Suprapubic skin (tissue), 4 donors: Measurements from ENCODE around the gene TTC28.

Experiments
- CTCF ChIP-seq, 2 donors: fragments of 200-600 bp in 1 of 2; fragments of 450-650 bp in 1 of 2; sonication (generic) in 1 of 2; IDR thresholded peaks; one replicate each; pipeline ENCODE4 v1.5.1; 2016 to 2019; ENCODE audit warnings: antibody characterized with exemption in 2 of 2, mild to moderate bottlenecking in 1 of 2, moderate library complexity in 1 of 2
- EP300 ChIP-seq: sonication (generic); formaldehyde crosslinking; IDR thresholded peaks from one replicate; pipeline ENCODE4 v1.6.1; 2017; ENCODE audit warnings: antibody characterized with exemption
- POLR2A ChIP-seq, 2 donors: fragments of 450-650 bp; IDR thresholded peaks; one replicate each; pipeline ENCODE4 v1.6.1; 2017; ENCODE audit warnings: antibody characterized with exemption in 2 of 2, mild to moderate bottlenecking in 2 of 2, moderate library complexity in 2 of 2
- POLR2AphosphoS5 ChIP-seq, 3 donors: sonication (generic); formaldehyde crosslinking; IDR thresholded peaks; one replicate each; pipeline ENCODE4 v1.6.1; 2017; ENCODE audit warnings: antibody characterized with exemption in 3 of 3

GRCh38 chr22:28656181-28656580 lies 23.5 kb downstream of the TTC28 start:
- TF ChIP-seq EP300: no peak
- no peak for TF ChIP-seq CTCF (IDR thresholded peaks at IDR 0.05)
- TF ChIP-seq POLR2AphosphoS5 (IDR thresholded peaks at IDR 0.05): no peak
- no peak for TF ChIP-seq POLR2A (IDR thresholded peaks at IDR 0.05)
